BE2C (cell line): ENCODE results near the gene SLC23A2.

Source experiments
- DNase-seq: peaks from one replicate; pipeline ENCODE4 v3.0.0-alpha.2; 2020
- H3K27me3 ChIP-seq: fragments of 250-450 bp; sonication (Bioruptor Pico); 2 replicates; pipeline ENCODE4 v1.5.1; 2020; ENCODE audit warnings: mild to moderate bottlenecking
- H3K36me3 ChIP-seq: fragments of 250-450 bp; sonication (Bioruptor Pico); 2 replicates; pipeline ENCODE4 v1.5.1; 2020; ENCODE audit warnings: mild to moderate bottlenecking
- H3K4me1 ChIP-seq: fragments of 250-450 bp; sonication (Bioruptor Pico); 2 replicates; pipeline ENCODE4 v1.5.1; 2020
- H3K4me3 ChIP-seq: 2 replicates; pipeline ENCODE4 v1.5.1; 2011; ENCODE audit warnings: low read depth, low read length
- H3K9me3 ChIP-seq: fragments of 250-450 bp; sonication (Bioruptor Pico); 2 replicates; pipeline ENCODE4 v1.5.1; 2020
- CTCF ChIP-seq: IDR thresholded peaks from 2 replicates; pipeline ENCODE4 v1.5.1; 2012; ENCODE audit warnings: mild to moderate bottlenecking, low read depth, low read length

The SLC23A2 gene

GRCh38 chr20:4861961-4862360, 139.3 kb downstream of the SLC23A2 start:
- H3K4me1 ChIP-seq, result no peaks in the 10 kb centered on the region
- no peaks in the 10 kb centered on the region for H3K27me3 ChIP-seq
- 0 out of 2 replicates have a peak, but pooled peaks cover 8% of the 10 kb centered on the region for H3K36me3 ChIP-seq
- no peak overlapping the region for H3K4me3 ChIP-seq
- DNase-seq, result no peak
- no peaks in the 10 kb centered on the region for H3K9me3 ChIP-seq
- no peak for TF ChIP-seq CTCF

GRCh38 chr20:4858000-4858399, 143.3 kb downstream of the SLC23A2 start:
- H3K4me3 ChIP-seq, result no peak overlapping the region
- H3K9me3 ChIP-seq, result no peaks in the 10 kb centered on the region
- DNase-seq, result no peak
- H3K36me3 ChIP-seq, result 0 out of 2 replicates have a peak, but pooled peaks cover 8% of the 10 kb centered on the region
- H3K4me1 ChIP-seq, result no peaks in the 10 kb centered on the region
- no peak for TF ChIP-seq CTCF
- H3K27me3 ChIP-seq, result no peaks in the 10 kb centered on the region

GRCh38 chr20:4856022-4856755, 145.1 kb downstream of the SLC23A2 start:
- DNase-seq, result no peak
- H3K4me3 ChIP-seq, result no peak overlapping the region
- no peaks in the 10 kb centered on the region for H3K4me1 ChIP-seq
- 0 out of 2 replicates have a peak, but pooled peaks cover 3% of the 10 kb centered on the region for H3K36me3 ChIP-seq
- no peaks in the 10 kb centered on the region for H3K27me3 ChIP-seq
- TF ChIP-seq CTCF, result no peak
- no peaks in the 10 kb centered on the region for H3K9me3 ChIP-seq

- no peak for DNase-seq
- H3K27me3 ChIP-seq, result no peaks in the 10 kb centered on the region
- no peak overlapping the region for H3K4me3 ChIP-seq
- no peak for TF ChIP-seq CTCF
- H3K9me3 ChIP-seq, result no peaks in the 10 kb centered on the region
- H3K36me3 ChIP-seq, result 0 out of 2 replicates have a peak, but pooled peaks cover 3% of the 10 kb centered on the region
- no peaks in the 10 kb centered on the region for H3K4me1 ChIP-seq
Observed at GRCh38 chr20:4855555-4855954, 145.8 kb downstream of the SLC23A2 start.

- Histone ChIP-seq H3K36me3 (no peaks in the 10 kb centered on the region), H3K4me3 (no peak overlapping the region), H3K4me1 (no peaks in the 10 kb centered on the region), H3K27me3 (no peaks in the 10 kb centered on the region), H3K9me3 (no peaks in the 10 kb centered on the region)
- DNase-seq, result no peak
- TF ChIP-seq CTCF, result no peak
Observed at GRCh38 chr20:4855097-4855496, 146.2 kb downstream of the SLC23A2 start.

- H3K9me3 ChIP-seq, result no peaks in the 10 kb centered on the region
- TF ChIP-seq CTCF, result no peak
- no peaks in the 10 kb centered on the region for H3K27me3 ChIP-seq
- H3K36me3 ChIP-seq, result no peaks in the 10 kb centered on the region
- DNase-seq, result no peak
- H3K4me1 ChIP-seq, result no peaks in the 10 kb centered on the region
- H3K4me3 ChIP-seq, result no peak overlapping the region
Observed at GRCh38 chr20:4854561-4854901, 146.8 kb downstream of the SLC23A2 start.
